IPS-18c (cell line): ENCODE results near the gene GDPD2.

Experiments
- H3K4me3 ChIP-seq: 2 replicates; pipeline ENCODE4 v1.7.0; 2013; ENCODE audit warnings: low read depth, mild to moderate bottlenecking, low read length, moderate library complexity; ENCODE audit not compliant: insufficient read depth
- H3K9me3 ChIP-seq: one replicate; pipeline ENCODE4 v1.6.1; 2013; ENCODE audit warnings: mild to moderate bottlenecking, low read length, moderate library complexity; ENCODE audit not compliant: control insufficient read depth, insufficient read depth

GDPD2 gene

DNA sequence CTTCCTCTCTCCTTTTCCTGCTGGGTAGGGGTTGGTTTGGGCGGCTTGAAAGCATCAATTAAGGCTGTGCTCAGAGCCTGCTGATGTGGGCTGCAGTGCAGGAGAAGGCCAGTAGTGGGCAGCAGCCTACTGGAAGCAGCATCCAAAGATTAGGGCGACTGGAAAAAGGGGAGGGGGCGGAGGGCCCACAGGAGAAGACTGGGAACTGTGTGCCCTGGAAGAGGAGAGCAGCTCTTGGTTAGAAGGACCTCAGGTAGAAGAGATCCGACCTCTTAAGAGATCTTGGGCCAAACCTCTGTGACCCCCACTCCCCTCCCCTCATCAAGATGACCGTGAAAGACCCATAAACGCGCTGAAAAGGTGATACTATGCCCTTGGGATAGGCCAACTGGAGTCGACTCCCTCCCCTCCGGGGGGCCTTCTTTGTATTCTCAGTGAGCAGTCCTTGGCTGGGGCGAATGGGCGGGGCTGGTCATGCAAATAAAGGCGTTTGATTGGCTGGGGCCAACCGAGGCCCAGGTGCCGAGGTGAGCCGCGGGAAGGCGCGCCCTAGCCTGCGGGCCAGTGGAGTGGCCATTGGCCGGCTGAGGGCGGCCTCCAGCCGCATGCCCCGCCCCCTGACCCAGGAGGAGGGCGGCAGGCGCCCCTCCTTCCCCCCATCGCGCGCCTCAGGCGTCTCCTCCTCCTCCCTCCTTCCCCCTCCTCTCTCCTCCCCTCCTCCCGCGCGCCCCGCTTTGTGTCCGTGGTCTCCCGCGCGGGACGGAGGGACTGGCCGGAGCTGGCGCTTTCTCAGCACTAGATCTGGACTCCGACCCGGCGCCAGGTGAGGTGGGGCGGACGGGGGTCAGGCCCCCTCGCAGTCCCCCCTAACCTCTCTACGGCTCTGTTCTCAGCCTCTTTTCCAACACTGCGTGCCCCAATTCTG is 31.6 kb downstream of the GDPD2 start:
- H3K9me3 ChIP-seq = peaks cover 13% of the 10 kb centered on the region
- peak overlapping the region; percentile 87 for H3K4me3 ChIP-seq

- Histone ChIP-seq H3K4me3 (peak overlapping the region; percentile 87), H3K9me3 (peaks cover 14% of the 10 kb centered on the region)
These were observed 32.5 kb downstream of the GDPD2 start for GRCh38 chrX:70455366-70456202.

DNA sequence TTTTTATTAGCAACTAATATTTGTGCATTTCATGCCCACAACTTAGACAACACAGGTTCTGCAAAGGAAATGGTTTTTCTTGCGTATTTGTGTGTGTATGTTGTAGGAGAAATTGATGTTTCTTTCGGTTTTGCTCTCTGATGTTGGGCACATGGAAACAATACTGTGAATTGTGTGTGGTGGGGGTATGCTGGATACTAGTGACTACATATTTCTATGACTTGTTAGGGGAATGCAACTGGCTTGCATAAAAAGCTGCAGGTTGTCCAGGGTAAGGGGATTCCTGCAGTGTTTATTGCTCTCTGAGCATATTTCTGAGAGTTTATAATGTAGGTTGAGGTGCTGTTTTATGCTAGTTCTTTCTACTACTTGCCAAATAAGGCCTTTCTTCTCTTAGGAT is 33.1 kb downstream of the GDPD2 start:
- peak overlapping the region; percentile 87 for H3K4me3 ChIP-seq
- peaks cover 14% of the 10 kb centered on the region for H3K9me3 ChIP-seq

- Histone ChIP-seq H3K4me3 (no peak overlapping the region), H3K9me3 (peaks cover 4% of the 10 kb centered on the region)
These were observed 37.9 kb downstream of the GDPD2 start for GRCh38 chrX:70461026-70461425.

GRCh38 chrX:70464051-70464450 is 40.9 kb downstream of the GDPD2 start:
- no peak overlapping the region for H3K4me3 ChIP-seq
- H3K9me3 ChIP-seq = peaks cover 2% of the 10 kb centered on the region

DNA sequence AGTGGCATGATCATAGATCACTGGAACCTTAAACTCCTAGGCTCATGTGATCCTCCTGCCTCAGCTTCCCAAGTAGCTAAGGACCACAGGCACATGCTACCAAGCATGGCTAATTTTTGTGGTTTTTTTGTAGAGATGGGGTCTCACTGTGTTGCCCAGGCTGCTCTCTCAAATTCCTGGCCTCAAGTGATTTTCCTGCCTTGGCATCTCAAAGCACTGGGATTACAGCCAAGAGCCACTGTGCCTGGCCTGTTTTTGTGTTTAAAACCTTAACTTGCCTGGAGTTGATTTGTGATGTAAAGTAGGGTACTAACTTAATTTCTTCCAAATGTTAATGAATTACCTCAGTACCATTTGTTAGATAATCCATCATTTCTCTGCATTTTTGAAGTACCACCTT is 43.9 kb downstream of the GDPD2 start:
- Histone ChIP-seq H3K9me3 (no peaks in the 10 kb centered on the region), H3K4me3 (no peak overlapping the region)

- no peaks in the 10 kb centered on the region for H3K9me3 ChIP-seq
- H3K4me3 ChIP-seq = no peak overlapping the region
These were observed 45.6 kb downstream of the GDPD2 start for GRCh38 chrX:70468709-70469108.

GRCh38 chrX:70470850-70471289 is 47.8 kb downstream of the GDPD2 start:
- no peak overlapping the region for H3K4me3 ChIP-seq

DNA sequence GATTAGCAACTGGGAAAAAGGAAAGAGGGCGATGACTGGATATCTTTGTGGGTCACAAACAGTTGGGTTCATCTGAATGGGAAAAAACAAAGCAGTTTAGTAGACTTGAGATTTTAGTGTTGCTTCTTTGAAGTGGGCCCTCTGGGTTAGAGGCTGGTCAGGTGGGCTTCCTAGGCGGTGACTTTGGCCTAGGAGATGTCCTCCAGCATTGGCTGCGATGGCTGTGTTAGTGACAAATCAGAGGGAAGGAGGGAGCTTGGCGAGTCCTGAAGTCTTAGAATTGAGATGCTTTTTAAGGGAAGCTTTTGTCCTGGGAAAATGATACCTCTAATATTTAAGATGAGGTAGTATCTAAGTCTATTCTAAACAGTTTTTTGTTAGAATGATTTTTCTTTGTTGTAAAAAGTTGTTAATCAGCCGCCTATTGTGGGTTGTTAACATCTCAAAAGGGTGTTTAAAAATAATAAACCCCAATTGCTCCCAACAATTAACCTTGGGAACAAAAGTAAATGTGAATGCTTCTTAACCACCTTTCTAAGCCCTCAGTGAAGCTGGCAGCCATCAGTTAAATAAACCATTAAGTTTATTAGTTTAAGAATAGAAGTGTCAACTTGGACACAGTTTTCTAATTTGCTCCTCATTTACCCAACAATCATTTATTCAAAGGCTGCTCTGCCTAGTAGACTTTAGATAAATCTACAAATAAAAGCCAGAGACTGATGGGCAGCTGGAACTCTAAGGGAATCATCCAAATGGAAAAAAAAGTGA is 53.2 kb downstream of the GDPD2 start:
- Histone ChIP-seq H3K4me3 (no peak overlapping the region), H3K9me3 (peaks cover 12% of the 10 kb centered on the region)

More at GRCh38 chrX:70470850-70471289, 47.8 kb downstream of the GDPD2 start:
- H3K9me3 ChIP-seq = no peaks in the 10 kb centered on the region

DNA sequence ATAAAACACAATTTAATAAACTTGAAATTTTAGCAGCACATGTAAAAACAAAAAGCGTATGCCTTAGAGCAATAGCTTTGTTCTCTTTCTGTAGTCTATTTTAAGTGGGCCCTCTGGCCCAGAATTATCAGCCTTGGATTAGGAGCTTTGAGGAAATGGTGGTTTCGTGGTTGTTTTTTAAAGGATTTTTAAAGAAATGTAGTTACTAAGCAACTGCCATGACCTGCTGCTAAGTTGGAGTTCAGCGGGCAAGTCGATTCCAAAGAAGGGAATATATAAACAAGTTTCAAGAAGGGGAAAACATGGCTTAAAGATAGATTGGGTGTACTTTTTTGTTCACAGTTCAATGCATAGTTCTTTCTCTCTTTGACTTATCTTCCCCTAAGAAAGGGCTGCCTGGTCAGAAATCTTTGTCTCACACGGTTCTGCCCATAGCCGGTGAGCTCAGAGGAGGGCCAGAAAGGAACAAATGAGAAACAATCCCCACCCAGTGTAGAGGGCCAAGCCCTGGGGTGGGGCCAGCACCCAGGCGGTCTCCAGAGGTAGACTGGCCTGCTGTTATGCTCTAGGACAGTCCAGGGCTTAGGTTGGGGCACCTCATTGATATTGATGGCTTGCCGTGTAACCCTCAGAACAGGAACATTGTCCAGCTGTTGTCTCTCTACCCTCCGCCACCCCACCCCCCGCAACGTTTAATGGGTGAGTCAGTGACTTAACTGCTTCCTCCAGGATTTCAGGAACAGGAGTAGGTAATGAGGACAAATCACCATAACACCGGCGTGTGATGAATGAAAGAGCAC is 54.0 kb downstream of the GDPD2 start:
- no peak overlapping the region for H3K4me3 ChIP-seq
- H3K9me3 ChIP-seq = peaks cover 12% of the 10 kb centered on the region

GRCh38 chrX:70477734-70478075 is 54.6 kb downstream of the GDPD2 start:
- H3K9me3 ChIP-seq = peaks cover 12% of the 10 kb centered on the region
- H3K4me3 ChIP-seq = no peak overlapping the region

DNA sequence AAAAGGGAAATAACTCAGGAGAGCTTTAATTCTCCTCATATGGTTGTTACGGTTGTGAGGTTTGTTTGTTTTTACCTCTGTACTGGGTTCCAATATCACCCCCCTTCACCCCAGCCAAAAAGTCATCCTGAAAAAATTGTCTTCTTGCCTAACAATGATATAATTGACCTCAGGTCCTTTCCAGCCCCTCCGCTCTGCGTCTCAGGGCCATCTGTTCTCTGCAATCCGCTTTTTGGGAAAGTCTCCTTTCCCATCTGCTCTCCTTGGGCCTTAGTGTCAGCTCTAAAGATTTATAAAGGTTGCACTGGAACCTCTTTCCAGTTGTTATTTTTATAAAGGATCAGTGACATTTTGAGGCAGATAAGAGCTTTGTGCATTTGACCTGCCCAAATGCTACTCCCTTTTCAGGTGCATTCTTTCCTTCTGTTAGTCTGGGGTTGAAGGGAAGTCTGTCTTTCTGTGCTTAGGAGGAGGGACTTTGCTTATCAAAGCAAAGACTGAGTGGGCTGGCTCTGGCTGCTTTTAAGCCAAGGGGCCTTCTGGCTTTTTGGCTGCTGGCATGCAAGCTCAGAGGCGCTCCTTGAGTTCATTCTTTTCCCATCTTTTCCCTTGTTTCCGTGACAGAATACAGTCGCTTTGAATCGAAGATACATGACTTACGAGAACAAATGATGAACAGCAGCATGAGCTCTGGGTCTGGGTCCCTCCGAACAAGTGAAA is 55.6 kb downstream of the GDPD2 start:
- Histone ChIP-seq H3K9me3 (peaks cover 14% of the 10 kb centered on the region), H3K4me3 (no peak overlapping the region; the same call in 1 of the 2 replicates)

GRCh38 chrX:70479247-70479921 is 56.3 kb downstream of the GDPD2 start:
- peaks cover 14% of the 10 kb centered on the region for H3K9me3 ChIP-seq
- no peak overlapping the region for H3K4me3 ChIP-seq

- H3K4me3 ChIP-seq = no peak overlapping the region
These were observed 57.0 kb downstream of the GDPD2 start for GRCh38 chrX:70479922-70480659.

GRCh38 chrX:70480660-70481018 is 57.5 kb downstream of the GDPD2 start:
- Histone ChIP-seq H3K4me3 (no peak overlapping the region), H3K9me3 (peaks cover 18% of the 10 kb centered on the region)

More at GRCh38 chrX:70479922-70480659, 57.0 kb downstream of the GDPD2 start:
- peaks cover 18% of the 10 kb centered on the region for H3K9me3 ChIP-seq
